Panc1 (cell line): ENCODE results near the gene MTX1. TPM values are rescaled to one million over a fixed set of nuclear protein-coding genes. Genes with fewer than 3 reads are reported as not detected.

Experiments used
- ATAC-seq: fragments of 200-7000 bp; cut with Tn5 transposase; 2 replicates; pipeline ENCODE4 v1.9.1; 2020; ENCODE audit warnings: mild to moderate bottlenecking, moderate library complexity
- BruUV-seq: library from RNA; stranded (reverse); fragments of 400-500 nt; replicated peaks from 2 replicates; lab custom pipeline; 2021; lab: Mats Ljungman, UMichigan
- CTCF ChIA-PET: fragments of 300-600 bp; sonication (Branson Sonifier 250); formaldehyde crosslinking; loops from one replicate; lab custom pipeline; 2022; ENCODE audit warnings: antibody characterized with exemption; lab: Charles Lee
- POLR2A ChIA-PET: fragments of 300-600 bp; sonication (Branson Sonifier 250); formaldehyde crosslinking; loops from one replicate; lab custom pipeline; 2022; ENCODE audit warnings: antibody characterized with exemption; lab: Charles Lee
- DNase-seq: peaks from one replicate; pipeline ENCODE4 v3.0.0-alpha.2; 2010; ENCODE audit warnings: low read depth, low spot score
- H3K27ac ChIP-seq: 2 replicates; pipeline ENCODE4 v1.5.1; 2011; ENCODE audit warnings: mild to moderate bottlenecking, low read length, inconsistent platforms
- H3K27me3 ChIP-seq: fragments of 200-500 bp; sonication (Bioruptor generic); 2 replicates; pipeline ENCODE4 v1.6.0; 2014; ENCODE audit warnings: low read length, inconsistent platforms; ENCODE audit not compliant: control insufficient read depth, insufficient read depth
- H3K36me3 ChIP-seq: fragments of 200-500 bp; sonication (Bioruptor generic); 2 replicates; pipeline ENCODE4 v1.5.1; 2014; ENCODE audit warnings: inconsistent platforms, mild to moderate bottlenecking, low read length, moderate library complexity; ENCODE audit not compliant: control insufficient read depth, insufficient read depth
- H3K4me1 ChIP-seq: 2 replicates; pipeline ENCODE4 v1.5.1; 2011; ENCODE audit warnings: inconsistent platforms, mild to moderate bottlenecking, low read length, moderate library complexity; ENCODE audit not compliant: control insufficient read depth, insufficient read depth
- H3K4me3 ChIP-seq, 2 experiments: 2 replicates each; pipeline ENCODE4 v1.5.1; 2011 to 2012; ENCODE audit warnings: low read depth in 2 of 2, low read length in 2 of 2, mild to moderate bottlenecking in 2 of 2, inconsistent platforms in 1 of 2, moderate library complexity in 1 of 2
- H3K9me3 ChIP-seq: fragments of 200-500 bp; sonication (Bioruptor generic); 2 replicates; pipeline ENCODE4 v1.5.1; 2014; ENCODE audit warnings: low read depth, mild to moderate bottlenecking, inconsistent platforms, low read length, moderate library complexity; ENCODE audit not compliant: control insufficient read depth, insufficient read depth
- POLR2AphosphoS5 ChIP-seq: IDR thresholded peaks from 2 replicates; pipeline ENCODE4 v1.6.1; 2012; ENCODE audit warnings: mild to moderate bottlenecking, low read depth, low read length, moderate library complexity
- SIN3A ChIP-seq: IDR thresholded peaks from 2 replicates; pipeline ENCODE4 v1.6.1; 2012; ENCODE audit warnings: low read depth, mild to moderate bottlenecking, low read length, moderate library complexity, borderline replicate concordance; ENCODE audit not compliant: insufficient read depth
- TCF7L2 ChIP-seq: IDR thresholded peaks from 2 replicates; pipeline ENCODE4 v1.6.1; 2011; ENCODE audit warnings: mild to moderate bottlenecking, low read depth, low read length, inconsistent platforms
- in situ Hi-C: cut with HindIII; loops from 2 replicates; pipeline ENCODE4 v1.10.0; 2016; ENCODE audit warnings: low sequenced_read_pairs, low pct_unique_long_range_greater_than_20kb
- intact Hi-C: fragments of 100-400 bp; cut with micrococcal nuclease; formaldehyde crosslinking; loops from one replicate; pipeline ENCODE4 v1.10.0; 2022; ENCODE audit not compliant: unreplicated experiment
- total RNA-seq: library from RNA; stranded (reverse); gene quantifications from one replicate; pipeline ENCODE4 v1.2.1, GENCODE V29; 2021; ENCODE audit not compliant: unreplicated experiment
- TF ChIP-seq, protein P1 (sequence below), 2 experiments: IDR thresholded peaks; 2 replicates each; pipeline ENCODE4 v1.6.1; 2011 to 2012; ENCODE audit warnings: low read depth in 2 of 2, control low read depth in 1 of 2, low read length in 1 of 2, mild to moderate bottlenecking in 1 of 2, moderate library complexity in 1 of 2; ENCODE audit not compliant: insufficient read depth in 1 of 2
- TF ChIP-seq, protein P2 (sequence below): fragments of 450-650 bp; IDR thresholded peaks from 2 replicates; pipeline ENCODE4 v1.5.1; 2017; ENCODE audit warnings: mild to moderate bottlenecking

MTX1 gene
- total RNA-seq, 1 experiment from 2014 or later = 53.6 TPM

DNA sequence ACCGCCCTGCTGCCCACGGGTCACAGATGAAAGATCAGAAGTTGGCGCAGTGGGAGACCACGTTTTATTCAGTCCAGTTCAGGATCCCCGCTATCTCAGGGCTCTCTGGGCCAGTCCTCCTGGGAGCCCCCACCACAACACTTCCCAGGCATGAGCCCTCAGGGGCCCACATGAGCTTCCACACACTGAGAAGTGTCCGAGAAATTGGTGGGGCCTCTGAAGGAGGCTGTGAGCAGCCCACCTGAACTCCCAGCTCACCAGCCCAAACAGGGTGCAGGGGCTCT, 22.8 kb upstream of the MTX1 start:
- Histone ChIP-seq H3K4me1 (peaks cover 2% of the 10 kb centered on the region), H3K9me3 (no peaks in the 10 kb centered on the region), H3K36me3 (no peaks in the 10 kb centered on the region), H3K4me3 (no peak overlapping the region), H3K27ac (no peak overlapping the region), H3K27me3 (no peaks in the 10 kb centered on the region)
- in situ Hi-C loops (no loop called here), intact Hi-C loops (no loop called here)
- BruUV-seq = no TSS peak
- POLR2A ChIA-PET = interaction anchor here (1.1 kb wide), 1 partner anchor 9 kb away, joined by 4 read pairs; no protein-coding TSS in a partner anchor
- DNase-seq = no peak
- CTCF ChIA-PET = no interaction called here
- ATAC-seq = no peak
- TF ChIP-seq, protein P1, sequence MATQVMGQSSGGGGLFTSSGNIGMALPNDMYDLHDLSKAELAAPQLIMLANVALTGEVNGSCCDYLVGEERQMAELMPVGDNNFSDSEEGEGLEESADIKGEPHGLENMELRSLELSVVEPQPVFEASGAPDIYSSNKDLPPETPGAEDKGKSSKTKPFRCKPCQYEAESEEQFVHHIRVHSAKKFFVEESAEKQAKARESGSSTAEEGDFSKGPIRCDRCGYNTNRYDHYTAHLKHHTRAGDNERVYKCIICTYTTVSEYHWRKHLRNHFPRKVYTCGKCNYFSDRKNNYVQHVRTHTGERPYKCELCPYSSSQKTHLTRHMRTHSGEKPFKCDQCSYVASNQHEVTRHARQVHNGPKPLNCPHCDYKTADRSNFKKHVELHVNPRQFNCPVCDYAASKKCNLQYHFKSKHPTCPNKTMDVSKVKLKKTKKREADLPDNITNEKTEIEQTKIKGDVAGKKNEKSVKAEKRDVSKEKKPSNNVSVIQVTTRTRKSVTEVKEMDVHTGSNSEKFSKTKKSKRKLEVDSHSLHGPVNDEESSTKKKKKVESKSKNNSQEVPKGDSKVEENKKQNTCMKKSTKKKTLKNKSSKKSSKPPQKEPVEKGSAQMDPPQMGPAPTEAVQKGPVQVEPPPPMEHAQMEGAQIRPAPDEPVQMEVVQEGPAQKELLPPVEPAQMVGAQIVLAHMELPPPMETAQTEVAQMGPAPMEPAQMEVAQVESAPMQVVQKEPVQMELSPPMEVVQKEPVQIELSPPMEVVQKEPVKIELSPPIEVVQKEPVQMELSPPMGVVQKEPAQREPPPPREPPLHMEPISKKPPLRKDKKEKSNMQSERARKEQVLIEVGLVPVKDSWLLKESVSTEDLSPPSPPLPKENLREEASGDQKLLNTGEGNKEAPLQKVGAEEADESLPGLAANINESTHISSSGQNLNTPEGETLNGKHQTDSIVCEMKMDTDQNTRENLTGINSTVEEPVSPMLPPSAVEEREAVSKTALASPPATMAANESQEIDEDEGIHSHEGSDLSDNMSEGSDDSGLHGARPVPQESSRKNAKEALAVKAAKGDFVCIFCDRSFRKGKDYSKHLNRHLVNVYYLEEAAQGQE (IDR thresholded peaks at IDR 0.05; ENCODE audit: insufficient read depth in 1 of 2, low read depth in 2 of 2, low read length in 1 of 2) = no peak
- TF ChIP-seq SIN3A = no peak

DNA sequence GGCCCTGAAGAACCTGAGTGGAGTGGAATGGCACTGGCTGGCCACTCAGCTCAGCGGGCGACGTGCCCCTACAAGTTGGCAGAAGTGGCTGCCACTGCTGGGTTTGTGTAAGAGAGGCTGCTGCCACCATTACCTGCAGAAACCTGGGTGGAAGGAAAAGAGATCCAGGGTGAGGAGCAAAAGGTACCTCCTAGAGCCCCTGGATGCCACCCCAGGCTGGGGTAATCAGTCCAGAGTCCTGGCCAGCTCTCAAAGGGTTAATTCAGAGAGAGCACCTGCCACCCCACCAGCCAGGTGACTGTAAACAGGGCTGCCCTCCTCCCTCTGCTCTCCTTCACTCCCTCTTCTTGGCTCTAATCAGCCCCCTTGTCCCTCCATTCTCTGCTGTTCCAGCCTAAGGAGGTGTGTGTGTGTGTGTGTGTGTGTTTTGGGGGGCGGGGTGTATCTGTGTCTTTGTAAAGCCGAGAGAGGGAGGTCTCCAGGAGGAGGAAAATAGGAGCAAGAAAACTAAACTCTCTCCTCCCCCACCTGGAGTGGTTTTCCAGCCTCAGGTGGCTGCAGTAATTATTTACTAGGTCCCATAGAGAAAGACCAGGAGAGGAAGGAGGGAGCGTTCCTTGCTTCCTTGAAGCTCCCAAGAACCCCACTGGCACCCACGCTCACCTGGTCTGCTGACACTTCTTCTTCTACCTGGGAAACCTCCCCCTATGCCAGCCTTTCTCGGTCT, 22.3 kb upstream of the MTX1 start:
- ATAC-seq (no peak), DNase-seq (no peak)
- no TSS peak for BruUV-seq
- H3K4me3 ChIP-seq = no peak overlapping the region
- ChIA-PET CTCF (interaction anchor here (0.7 kb wide), 1 partner anchor 93 kb away, joined by 5 read pairs; no protein-coding TSS in a partner anchor), POLR2A (interaction anchor here (0.7 to 1.1 kb wide), 2 partner anchors 8 to 12 kb away, joined by 3 to 4 read pairs; no protein-coding TSS in a partner anchor)
- H3K9me3 ChIP-seq = no peaks in the 10 kb centered on the region
- in situ Hi-C loops = no loop called here
- intact Hi-C loops = no loop called here
- no peaks in the 10 kb centered on the region for H3K36me3 ChIP-seq
- no peaks in the 10 kb centered on the region for H3K27me3 ChIP-seq
- TF ChIP-seq, protein P2, sequence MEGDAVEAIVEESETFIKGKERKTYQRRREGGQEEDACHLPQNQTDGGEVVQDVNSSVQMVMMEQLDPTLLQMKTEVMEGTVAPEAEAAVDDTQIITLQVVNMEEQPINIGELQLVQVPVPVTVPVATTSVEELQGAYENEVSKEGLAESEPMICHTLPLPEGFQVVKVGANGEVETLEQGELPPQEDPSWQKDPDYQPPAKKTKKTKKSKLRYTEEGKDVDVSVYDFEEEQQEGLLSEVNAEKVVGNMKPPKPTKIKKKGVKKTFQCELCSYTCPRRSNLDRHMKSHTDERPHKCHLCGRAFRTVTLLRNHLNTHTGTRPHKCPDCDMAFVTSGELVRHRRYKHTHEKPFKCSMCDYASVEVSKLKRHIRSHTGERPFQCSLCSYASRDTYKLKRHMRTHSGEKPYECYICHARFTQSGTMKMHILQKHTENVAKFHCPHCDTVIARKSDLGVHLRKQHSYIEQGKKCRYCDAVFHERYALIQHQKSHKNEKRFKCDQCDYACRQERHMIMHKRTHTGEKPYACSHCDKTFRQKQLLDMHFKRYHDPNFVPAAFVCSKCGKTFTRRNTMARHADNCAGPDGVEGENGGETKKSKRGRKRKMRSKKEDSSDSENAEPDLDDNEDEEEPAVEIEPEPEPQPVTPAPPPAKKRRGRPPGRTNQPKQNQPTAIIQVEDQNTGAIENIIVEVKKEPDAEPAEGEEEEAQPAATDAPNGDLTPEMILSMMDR = no peak
- TF ChIP-seq SIN3A (no peak), TCF7L2 (no peak), POLR2AphosphoS5 (no peak)
- TF ChIP-seq, protein P1 (IDR thresholded peaks at IDR 0.05; ENCODE audit: insufficient read depth in 1 of 2, low read depth in 2 of 2, low read length in 1 of 2) = no peak
- H3K27ac ChIP-seq = no peak overlapping the region
- peaks cover 2% of the 10 kb centered on the region for H3K4me1 ChIP-seq
